Activated CD4-positive, alpha-beta T cell treated with anti-CD3 and anti-CD28 coated beads for 24 hours (primary cell): ENCODE measurements around the gene ZBTB5.
"Not testable (repeated sequence)": the region's sequence is repeated elsewhere in the genome, so short reads cannot be mapped to it uniquely, and the experiment has no call there.

Source experiments
- DNase-seq, 2 donors: peaks; one replicate each; pipeline ENCODE4 v3.0.0-alpha.2; 2020; ENCODE audit warnings: low read depth in 2 of 2

Gene ZBTB5

GRCh38 chr9:37452611-37453010 lies 12.6 kb downstream of the ZBTB5 start:
- no peak for DNase-seq

GRCh38 chr9:37451628-37452027 lies 13.6 kb downstream of the ZBTB5 start:
- no peak for DNase-seq

- DNase-seq, result no peak
These were observed 15.2 kb downstream of the ZBTB5 start for GRCh38 chr9:37449862-37450632.

GRCh38 chr9:37447111-37447510 lies 18.1 kb downstream of the ZBTB5 start:
- no peak for DNase-seq

GRCh38 chr9:37446401-37446800 lies 18.8 kb downstream of the ZBTB5 start:
- no peak for DNase-seq

- no peak for DNase-seq
These were observed 19.4 kb downstream of the ZBTB5 start for GRCh38 chr9:37445832-37446231.

GRCh38 chr9:37444890-37445289 lies 20.4 kb downstream of the ZBTB5 start:
- DNase-seq, result no peak

- no peak for DNase-seq
These were observed 21.7 kb downstream of the ZBTB5 start for GRCh38 chr9:37443566-37443965.

- no peak for DNase-seq
These were observed 22.7 kb downstream of the ZBTB5 start for GRCh38 chr9:37442556-37442955.

- no peak for DNase-seq
These were observed 23.4 kb downstream of the ZBTB5 start for GRCh38 chr9:37441776-37442370.

- DNase-seq, result no peak
These were observed 26.9 kb downstream of the ZBTB5 start for GRCh38 chr9:37438359-37438758.

- DNase-seq, result no peak
These were observed 27.6 kb downstream of the ZBTB5 start for GRCh38 chr9:37437621-37438020.

- DNase-seq, result no peak
These were observed 28.2 kb downstream of the ZBTB5 start for GRCh38 chr9:37437010-37437409.

- DNase-seq, result no peak
These were observed 28.7 kb downstream of the ZBTB5 start for GRCh38 chr9:37436540-37436939.

GRCh38 chr9:37433867-37434371 lies 31.3 kb downstream of the ZBTB5 start:
- DNase-seq, result no peak

GRCh38 chr9:37432020-37432419 lies 33.2 kb downstream of the ZBTB5 start:
- DNase-seq, result no peak

GRCh38 chr9:37430841-37431597 lies 34.2 kb downstream of the ZBTB5 start:
- DNase-seq, result no peak

GRCh38 chr9:37429441-37430285 lies 35.6 kb downstream of the ZBTB5 start:
- DNase-seq, result no peak

GRCh38 chr9:37428345-37428744 lies 36.9 kb downstream of the ZBTB5 start:
- DNase-seq, result no peak

- DNase-seq, result no peak
These were observed 38.4 kb downstream of the ZBTB5 start for GRCh38 chr9:37426846-37427245.

- not testable (repeated sequence) for DNase-seq
These were observed 38.8 kb downstream of the ZBTB5 start for GRCh38 chr9:37426431-37426830.

GRCh38 chr9:37425298-37425752 lies 39.9 kb downstream of the ZBTB5 start:
- DNase-seq, result no peak
